Measurements from ENCODE around the gene AP5Z1.

AP5Z1 gene

DNA sequence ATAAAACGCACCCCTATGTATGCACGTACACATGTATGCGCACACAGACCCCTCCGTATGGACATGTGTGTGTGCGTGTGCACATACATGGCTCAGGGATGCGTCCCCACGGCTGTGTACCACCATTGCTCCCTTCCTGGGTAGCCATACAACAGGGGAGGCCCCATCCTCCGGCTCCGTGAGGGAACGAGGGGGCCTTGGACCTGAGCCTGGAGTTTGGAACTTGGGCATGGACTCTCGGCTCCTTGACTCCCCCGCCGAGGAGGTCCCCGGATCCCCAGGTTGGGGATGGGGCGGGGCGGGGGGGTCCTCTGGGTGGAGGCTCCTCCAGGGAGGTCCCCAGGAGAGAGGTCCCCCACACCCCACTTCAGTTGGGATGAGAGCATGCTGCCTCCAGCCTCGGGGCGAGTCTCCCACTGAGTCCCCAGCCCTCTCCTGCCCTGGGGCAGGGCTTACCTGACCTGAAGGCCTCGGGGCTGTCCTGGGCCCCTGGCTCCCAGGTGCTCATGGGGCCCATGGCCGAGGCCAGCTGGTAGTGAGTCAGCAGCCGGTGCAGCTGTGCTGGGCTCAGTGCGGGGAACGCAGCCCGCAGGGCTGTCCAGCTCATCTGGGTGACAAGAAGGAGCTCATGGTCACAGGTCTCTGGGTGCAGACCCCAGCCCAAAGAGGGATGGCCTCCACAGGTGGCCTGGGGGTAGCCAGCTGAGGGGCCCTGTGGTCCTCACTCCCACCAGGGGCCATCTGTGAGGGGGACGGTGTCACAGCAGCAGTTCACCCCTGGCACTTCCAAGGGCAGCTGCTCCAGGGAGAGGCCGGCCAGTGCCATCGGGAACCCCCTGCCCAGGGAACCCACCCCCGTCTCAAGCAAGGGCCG, 29.9 kb downstream of the AP5Z1 start:
- DNase-seq, result no peak

DNA sequence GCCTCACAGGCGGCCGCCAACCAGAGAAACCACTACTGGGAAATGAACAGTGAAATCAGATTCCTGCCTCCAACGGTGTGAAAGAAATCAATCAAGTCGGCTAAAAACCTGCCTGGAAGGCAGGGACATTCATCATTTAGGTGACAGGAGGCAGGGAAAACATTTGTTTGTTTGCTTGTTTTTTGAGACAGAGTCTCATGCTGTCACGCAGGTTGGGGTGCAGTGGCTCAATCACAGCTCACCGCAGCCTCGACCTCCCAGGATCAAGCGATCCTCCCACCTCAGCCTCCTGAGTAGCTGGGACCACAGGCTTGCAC, 30.5 kb downstream of the AP5Z1 start:
- DNase-seq, result no peak

DNA sequence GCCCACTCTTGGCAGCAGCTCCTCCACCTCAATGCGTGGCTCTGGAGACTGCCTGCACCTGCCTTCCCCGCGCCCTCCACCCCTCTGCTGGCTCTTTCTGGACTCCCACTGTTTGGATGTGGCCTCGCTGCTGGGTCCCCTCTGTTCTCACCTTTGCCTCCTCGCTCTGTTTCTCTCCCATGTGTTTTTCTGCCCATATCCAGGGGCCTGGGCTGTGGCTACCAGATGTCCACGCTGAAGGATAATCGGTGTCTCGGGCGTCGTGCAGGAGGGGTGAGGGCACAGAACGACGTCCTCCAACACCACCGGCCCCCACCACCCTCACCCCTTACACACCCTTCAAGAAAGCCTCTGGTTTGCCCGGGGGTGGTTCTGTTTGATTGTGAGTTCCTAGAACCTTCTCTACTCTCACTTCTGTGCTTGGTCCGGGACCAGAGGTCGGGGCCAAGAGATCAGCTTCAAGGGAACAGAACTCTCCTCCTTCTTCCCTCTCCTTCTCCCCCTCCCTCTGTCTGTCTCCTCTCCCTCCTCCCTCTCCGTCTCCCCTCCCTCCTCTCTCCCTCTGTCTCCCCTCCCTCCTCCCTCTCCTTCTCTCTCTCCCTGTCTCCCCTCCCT, 31.7 kb downstream of the AP5Z1 start:
- DNase-seq, result no peak

GRCh38 chr7:4807598-4808016, 32.2 kb downstream of the AP5Z1 start:
- DNase-seq, result no peak

GRCh38 chr7:4808026-4808425, 32.6 kb downstream of the AP5Z1 start:
- no peak for DNase-seq

GRCh38 chr7:4808565-4808964, 33.1 kb downstream of the AP5Z1 start:
- no peak for DNase-seq

DNA sequence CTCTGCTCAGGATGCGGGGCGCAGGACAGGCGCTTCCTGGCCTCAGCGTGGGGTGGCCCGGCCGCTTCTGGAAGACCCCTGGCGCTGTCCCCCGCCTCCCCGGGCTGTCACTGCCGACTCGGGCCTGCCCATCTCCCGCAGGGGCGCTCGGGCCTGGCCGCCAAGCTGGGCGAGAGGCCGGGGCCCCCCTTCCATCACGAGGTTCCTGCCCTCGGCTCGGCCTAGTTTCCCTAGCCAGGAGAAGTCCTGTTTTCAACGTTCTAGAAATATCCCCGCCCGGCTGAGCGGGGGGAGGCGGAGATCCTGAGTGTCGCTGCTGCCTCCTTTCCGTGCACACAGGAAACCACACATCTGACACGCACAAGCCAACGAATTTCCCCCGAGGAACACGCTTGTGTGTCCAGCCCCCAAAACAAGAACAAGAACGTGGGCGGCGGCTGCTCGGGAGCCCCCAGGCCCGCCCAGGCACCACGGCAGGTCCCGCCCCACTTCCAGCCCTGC, 33.7 kb downstream of the AP5Z1 start:
- DNase-seq, result no peak

DNA sequence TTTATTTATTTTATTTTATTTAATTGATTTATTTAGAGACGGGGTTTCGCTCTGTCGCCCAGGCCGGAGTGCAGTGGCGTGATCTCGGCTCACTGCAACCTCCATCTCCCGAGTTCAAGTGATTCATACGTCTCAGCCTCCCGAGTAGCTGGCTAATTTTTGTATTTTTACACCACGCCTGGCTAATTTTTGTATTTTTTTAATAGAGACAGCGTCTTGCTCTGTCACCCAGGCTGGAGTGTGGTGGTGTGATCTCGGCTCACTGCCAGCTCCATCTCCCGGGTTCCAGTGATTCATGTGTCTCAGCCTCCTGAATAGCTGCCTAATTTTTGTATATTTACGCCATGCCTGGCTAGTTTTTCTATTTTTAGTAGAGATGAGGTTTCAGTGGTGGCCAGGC, 34.2 kb downstream of the AP5Z1 start:
- DNase-seq, result no peak

GRCh38 chr7:4814433-4814832, 39.0 kb downstream of the AP5Z1 start:
- DNase-seq, result no peak

GRCh38 chr7:4815121-4815520, 39.7 kb downstream of the AP5Z1 start:
- DNase-seq, result no peak

DNA sequence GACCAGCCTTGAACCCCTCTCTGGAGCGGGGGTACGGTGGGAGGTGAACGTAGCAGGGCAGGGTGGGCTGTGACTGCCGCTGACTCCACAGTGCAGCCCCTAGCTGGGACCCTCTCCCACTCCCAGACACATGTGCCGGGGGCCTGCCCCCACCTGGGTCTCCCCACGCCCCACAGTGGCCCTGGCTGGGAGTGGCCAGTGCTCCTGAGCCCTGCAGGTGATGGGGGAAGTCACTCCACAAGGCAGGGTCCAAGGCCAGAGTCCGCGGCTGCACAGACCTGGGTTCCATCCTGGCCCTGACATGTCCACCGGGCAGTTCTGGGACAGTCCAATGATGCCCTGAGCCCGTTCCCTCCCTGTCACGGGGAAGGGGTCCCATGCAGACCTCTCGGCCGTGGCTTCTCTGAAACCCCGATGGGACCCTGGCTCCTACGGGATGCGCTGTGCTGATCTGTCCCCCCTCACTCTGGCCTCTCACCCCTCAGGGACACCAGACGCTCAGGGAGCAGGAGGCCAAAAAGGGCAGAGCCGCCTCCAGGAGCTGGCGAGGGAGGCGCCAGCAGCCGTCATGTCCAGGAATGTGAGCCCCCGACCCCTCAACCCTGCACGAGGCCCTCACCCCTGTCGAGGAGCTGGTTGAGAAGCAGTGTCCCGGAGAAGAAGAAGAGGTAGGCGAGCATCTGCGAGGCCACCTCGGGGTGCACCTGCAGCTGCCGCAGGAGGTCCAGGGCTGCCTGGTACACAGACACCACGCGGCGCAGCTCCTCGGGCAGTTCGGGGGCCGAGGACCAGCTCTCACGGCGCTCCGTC, 40.4 kb downstream of the AP5Z1 start:
- no peak for DNase-seq

DNA sequence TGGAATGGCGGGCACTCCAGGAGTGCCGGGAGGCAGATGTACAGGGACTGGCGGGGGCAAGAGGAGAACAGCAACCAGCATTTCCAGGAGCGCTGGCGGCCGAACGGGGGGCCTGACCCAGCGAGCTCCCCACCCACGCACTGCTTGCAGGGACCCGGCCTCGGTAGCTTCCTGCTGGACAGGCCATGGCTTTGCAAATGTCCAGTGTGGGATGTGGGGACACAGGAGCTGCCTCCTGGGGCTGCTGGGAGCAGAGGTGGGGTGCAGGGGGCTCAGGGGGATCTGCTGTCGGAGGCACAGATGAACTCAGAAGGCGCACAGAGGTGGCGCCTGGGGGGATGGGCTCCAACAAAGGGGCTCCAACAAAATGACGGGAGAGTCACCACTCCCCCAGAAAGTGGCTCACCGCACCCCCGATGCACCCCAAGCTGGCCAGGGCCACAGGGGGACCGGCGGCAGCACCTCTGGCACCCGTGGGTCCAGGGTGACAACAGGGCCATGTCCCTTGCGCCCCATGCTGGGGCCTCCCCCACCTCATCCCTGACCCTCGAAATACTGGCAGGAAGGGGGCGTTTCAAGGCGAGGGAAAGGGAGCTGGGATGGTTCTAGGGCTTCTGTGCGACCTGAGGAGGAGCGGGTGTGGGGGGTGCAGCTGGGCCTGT, 41.1 kb downstream of the AP5Z1 start:
- DNase-seq, result no peak

GRCh38 chr7:4817178-4817901, 41.9 kb downstream of the AP5Z1 start:
- no peak for DNase-seq

GRCh38 chr7:4818000-4818794, 42.8 kb downstream of the AP5Z1 start:
- DNase-seq, result no peak

DNA sequence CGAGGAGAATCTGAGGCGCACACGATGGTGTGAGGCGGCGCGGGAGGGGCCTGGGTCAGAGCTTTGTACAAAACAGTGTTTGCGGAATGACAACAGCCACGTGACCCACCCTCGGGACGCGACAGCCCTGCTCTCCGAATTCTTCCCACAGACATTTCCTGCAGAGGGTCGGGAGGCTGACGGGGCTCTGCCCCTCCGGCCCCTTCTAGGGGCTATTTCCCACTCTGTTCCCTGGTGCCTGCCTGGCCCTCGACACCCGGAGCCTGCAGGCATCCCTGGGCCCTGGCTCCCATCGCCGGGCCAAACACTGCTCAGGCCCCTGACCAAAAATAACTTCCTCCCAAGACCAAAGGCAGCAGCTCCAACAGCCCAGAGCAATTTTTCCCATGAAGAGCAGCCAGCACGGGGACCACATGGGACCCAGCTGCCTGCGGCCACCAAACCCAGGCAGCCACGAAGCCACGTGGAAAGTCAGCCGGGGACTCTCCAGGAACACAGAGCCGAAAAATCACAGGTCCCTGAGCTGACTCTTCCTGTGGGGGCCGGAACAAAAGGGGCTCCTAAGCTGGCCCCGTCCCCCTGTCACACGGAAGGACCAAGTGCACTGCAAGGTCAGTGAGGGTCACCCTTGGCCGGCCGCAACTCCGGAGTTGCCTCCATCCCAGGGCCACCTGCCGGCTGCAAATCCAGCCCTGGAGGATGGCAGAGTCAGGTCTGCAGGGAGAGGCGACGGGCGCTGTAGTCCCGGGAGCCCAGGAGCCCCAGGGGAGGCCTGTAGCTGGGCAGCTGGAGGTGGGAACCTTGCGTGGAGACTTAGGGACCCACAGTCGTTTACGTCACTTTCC, 44.4 kb downstream of the AP5Z1 start:
- no peak for DNase-seq

GRCh38 chr7:4820405-4820966, 45.1 kb downstream of the AP5Z1 start:
- no peak for DNase-seq

- no peak for DNase-seq
Observed at GRCh38 chr7:4820967-4821471, 45.6 kb downstream of the AP5Z1 start.

DNA sequence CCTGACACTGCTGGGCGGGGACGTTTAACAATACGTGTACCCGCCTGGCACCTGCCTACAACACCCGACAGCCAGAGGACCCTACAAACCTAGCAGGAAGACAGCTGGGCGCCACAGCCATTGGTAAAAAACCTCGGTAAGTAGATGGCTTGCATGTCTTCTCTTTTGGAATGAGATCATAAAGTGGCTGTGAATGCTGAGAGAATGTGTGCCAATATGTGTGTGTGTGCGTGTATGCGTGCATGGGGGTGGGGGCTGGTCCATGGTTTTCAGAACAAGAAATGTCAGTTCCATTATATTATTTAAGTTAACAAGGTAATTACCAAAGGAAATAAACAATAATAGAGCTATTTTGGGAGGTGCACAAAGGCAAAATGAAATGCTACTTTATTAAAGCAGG, 47.3 kb downstream of the AP5Z1 start:
- DNase-seq, result no peak

- DNase-seq, result no peak
Observed at GRCh38 chr7:4823441-4824119, 48.2 kb downstream of the AP5Z1 start.

Data from COR-L47 (cell line).